Measurements from ENCODE around the gene FHL2.

DNA sequence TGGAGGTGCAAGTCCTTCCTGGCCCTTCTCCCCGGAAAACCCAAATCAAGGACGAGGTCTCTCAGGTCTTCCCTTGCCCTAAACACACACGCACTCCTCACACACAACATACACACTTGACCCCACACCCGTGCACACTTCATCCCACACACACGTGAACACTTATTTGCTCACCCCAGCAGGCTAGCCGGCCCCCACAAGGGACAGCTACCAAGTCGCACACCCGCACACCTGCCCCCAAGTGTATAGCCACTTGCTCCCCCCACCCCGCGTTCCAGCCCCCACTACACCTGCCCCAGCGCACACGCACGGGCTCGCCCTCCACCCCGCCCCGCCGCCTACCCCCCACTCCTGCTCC is 69.7 kb downstream of the FHL2 start:
- TF ChIP-seq YY1 (IDR thresholded peaks at IDR 0.05; ENCODE audit: insufficient read depth, insufficient read length) (no peak), ZNF274 (IDR thresholded peaks at IDR 0.05; ENCODE audit: low read depth, low read length) (no peak)

Data from NT2/D1 (cell line).